ENCODE measurements around the gene KCNH1.

Gene KCNH1

DNA sequence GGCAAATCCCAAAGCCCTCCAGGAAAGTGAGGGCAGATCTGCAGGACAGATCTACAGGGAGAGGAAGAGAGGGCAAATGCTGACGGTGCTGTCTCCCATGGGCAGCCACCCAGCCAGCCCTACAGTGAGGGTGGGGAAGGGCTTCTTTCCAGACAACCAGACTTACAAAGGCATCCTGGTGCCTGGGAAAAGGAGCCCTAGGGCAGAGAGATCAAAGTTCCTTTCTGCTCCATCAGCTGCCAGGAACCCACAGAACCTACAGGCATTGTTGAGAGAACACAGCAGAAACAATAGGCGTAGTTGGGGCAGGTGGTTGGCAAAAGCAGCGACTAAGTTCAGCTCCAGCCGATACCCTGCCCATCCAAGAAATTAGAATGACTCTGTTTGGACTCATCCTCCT, 332.4 kb downstream of the KCNH1 start:
- H3K9me3 ChIP-seq (ENCODE audit: control insufficient read depth, insufficient read depth, low read length): no peaks in the 10 kb centered on the region
- H3K27ac ChIP-seq (ENCODE audit: low read depth, low read length): no peak overlapping the region
- H3K9ac ChIP-seq (ENCODE audit: low read depth, low read length): no peak overlapping the region
- H3K27me3 ChIP-seq (ENCODE audit: control insufficient read depth, insufficient read depth, low read length): no peaks in the 10 kb centered on the region
- H3K4me3 ChIP-seq (ENCODE audit: low read depth, low read length): no peak overlapping the region
- no peaks in the 10 kb centered on the region for H3K4me1 ChIP-seq (ENCODE audit: control insufficient read depth, insufficient read depth, low read length)
- no peaks in the 10 kb centered on the region for H3K36me3 ChIP-seq (ENCODE audit: control insufficient read depth, insufficient read depth, low read length)

DNA sequence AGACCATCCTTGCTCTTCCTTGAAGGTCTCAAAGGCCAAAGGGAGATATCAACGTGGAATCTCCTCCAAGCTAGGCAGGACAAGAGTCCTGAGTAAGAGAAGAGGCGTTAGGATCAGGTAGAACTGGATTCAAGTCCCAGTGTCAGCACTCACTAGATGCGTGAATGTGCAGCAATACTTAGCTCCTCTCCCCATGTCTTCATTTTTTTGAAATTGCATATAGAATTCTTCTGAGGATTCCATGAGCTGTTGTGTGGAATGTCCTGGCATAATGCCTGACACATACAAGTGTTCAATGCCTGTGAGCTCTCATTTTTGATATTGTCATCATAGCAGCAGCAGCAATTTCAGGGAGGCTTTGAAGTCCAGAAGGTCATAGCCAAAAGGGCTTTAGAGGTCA, 333.2 kb downstream of the KCNH1 start:
- H3K27ac ChIP-seq (ENCODE audit: low read depth, low read length): no peak overlapping the region
- no peaks in the 10 kb centered on the region for H3K36me3 ChIP-seq (ENCODE audit: control insufficient read depth, insufficient read depth, low read length)
- H3K4me3 ChIP-seq (ENCODE audit: low read depth, low read length): no peak overlapping the region
- no peak overlapping the region for H3K9ac ChIP-seq (ENCODE audit: low read depth, low read length)
- H3K4me1 ChIP-seq (ENCODE audit: control insufficient read depth, insufficient read depth, low read length): no peaks in the 10 kb centered on the region
- no peaks in the 10 kb centered on the region for H3K27me3 ChIP-seq (ENCODE audit: control insufficient read depth, insufficient read depth, low read length)
- no peaks in the 10 kb centered on the region for H3K9me3 ChIP-seq (ENCODE audit: control insufficient read depth, insufficient read depth, low read length)

DNA sequence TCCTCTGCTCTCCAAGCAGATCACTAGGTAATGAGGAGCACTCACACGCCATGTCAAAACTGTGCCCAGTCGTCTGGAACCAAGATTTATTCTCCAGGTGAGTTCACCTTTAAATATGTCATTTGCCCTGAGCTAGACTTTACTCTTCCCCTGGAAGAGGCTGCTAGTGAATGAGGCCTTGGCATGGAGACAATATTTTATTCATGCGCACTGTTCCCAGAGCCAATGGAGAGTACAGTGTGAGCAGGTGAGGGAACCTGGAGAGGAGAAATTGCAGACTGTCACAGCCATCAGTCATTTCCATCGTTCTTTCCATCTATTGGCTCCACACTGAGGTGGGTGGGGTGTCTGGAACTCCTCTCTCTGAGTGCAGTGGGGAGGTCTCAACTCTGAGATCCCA, 333.6 kb downstream of the KCNH1 start:
- no peaks in the 10 kb centered on the region for H3K27me3 ChIP-seq (ENCODE audit: control insufficient read depth, insufficient read depth, low read length)
- H3K9me3 ChIP-seq (ENCODE audit: control insufficient read depth, insufficient read depth, low read length): no peaks in the 10 kb centered on the region
- H3K27ac ChIP-seq (ENCODE audit: low read depth, low read length): no peak overlapping the region
- no peak overlapping the region for H3K4me3 ChIP-seq (ENCODE audit: low read depth, low read length)
- no peaks in the 10 kb centered on the region for H3K4me1 ChIP-seq (ENCODE audit: control insufficient read depth, insufficient read depth, low read length)
- no peaks in the 10 kb centered on the region for H3K36me3 ChIP-seq (ENCODE audit: control insufficient read depth, insufficient read depth, low read length)
- H3K9ac ChIP-seq (ENCODE audit: low read depth, low read length): no peak overlapping the region

DNA sequence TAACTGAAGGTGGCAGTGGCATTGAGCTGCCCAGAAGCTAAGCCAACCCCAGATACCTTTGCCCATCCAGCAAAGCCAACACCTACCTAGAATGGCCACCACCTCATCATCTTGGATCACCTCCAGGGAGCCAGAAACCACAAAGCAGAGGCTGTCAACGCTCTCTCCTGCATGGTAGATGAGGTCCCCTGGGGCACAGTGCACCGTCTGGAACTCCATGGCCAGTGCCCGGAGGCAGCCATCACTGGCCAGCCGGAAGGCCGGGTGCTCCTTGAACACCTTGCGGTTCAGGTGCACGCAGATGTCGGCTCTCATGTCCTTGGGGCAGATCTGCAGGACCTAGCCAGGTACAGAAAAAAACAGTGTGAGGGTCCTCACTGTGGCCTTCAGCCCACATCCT, 336.5 kb downstream of the KCNH1 start:
- Histone ChIP-seq H3K4me1 (ENCODE audit: control insufficient read depth, insufficient read depth, low read length) (no peaks in the 10 kb centered on the region), H3K9me3 (ENCODE audit: control insufficient read depth, insufficient read depth, low read length) (no peaks in the 10 kb centered on the region), H3K36me3 (ENCODE audit: control insufficient read depth, insufficient read depth, low read length) (no peaks in the 10 kb centered on the region), H3K4me3 (ENCODE audit: low read depth, low read length) (no peak overlapping the region), H3K27ac (ENCODE audit: low read depth, low read length) (no peak overlapping the region), H3K9ac (ENCODE audit: low read depth, low read length) (no peak overlapping the region), H3K27me3 (ENCODE audit: control insufficient read depth, insufficient read depth, low read length) (no peaks in the 10 kb centered on the region)

DNA sequence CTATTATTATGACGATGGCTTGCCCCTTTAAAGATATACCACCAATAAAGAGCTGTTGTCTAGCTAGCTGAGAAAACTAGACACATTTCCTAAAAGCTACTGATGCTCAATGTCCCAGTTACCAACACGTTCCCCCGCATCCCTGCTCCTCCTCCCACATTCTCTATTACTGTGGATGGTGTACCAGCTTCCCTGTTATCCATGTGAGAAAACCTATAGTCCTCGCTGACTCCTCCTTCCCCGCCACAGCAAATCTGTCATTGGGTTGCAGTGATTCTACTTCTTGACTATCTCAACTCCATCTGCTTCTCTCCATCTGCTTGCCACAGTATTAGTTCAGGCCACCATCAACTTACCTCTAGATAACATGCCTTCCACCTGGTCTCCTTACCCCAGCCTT, 337.5 kb downstream of the KCNH1 start:
- Histone ChIP-seq H3K9ac (ENCODE audit: low read depth, low read length) (no peak overlapping the region), H3K4me3 (ENCODE audit: low read depth, low read length) (no peak overlapping the region), H3K9me3 (ENCODE audit: control insufficient read depth, insufficient read depth, low read length) (no peaks in the 10 kb centered on the region), H3K4me1 (ENCODE audit: control insufficient read depth, insufficient read depth, low read length) (no peaks in the 10 kb centered on the region), H3K36me3 (ENCODE audit: control insufficient read depth, insufficient read depth, low read length) (no peaks in the 10 kb centered on the region), H3K27me3 (ENCODE audit: control insufficient read depth, insufficient read depth, low read length) (no peaks in the 10 kb centered on the region), H3K27ac (ENCODE audit: low read depth, low read length) (no peak overlapping the region)

- H3K27me3 ChIP-seq (ENCODE audit: control insufficient read depth, insufficient read depth, low read length): no peaks in the 10 kb centered on the region
- H3K27ac ChIP-seq (ENCODE audit: low read depth, low read length): no peak overlapping the region
- H3K4me3 ChIP-seq (ENCODE audit: low read depth, low read length): no peak overlapping the region
- no peaks in the 10 kb centered on the region for H3K9me3 ChIP-seq (ENCODE audit: control insufficient read depth, insufficient read depth, low read length)
- no peaks in the 10 kb centered on the region for H3K36me3 ChIP-seq (ENCODE audit: control insufficient read depth, insufficient read depth, low read length)
- H3K9ac ChIP-seq (ENCODE audit: low read depth, low read length): no peak overlapping the region
- H3K4me1 ChIP-seq (ENCODE audit: control insufficient read depth, insufficient read depth, low read length): no peaks in the 10 kb centered on the region
Observed at GRCh38 chr1:210794445-210794844, 339.5 kb downstream of the KCNH1 start.

- Histone ChIP-seq H3K9me3 (ENCODE audit: control insufficient read depth, insufficient read depth, low read length) (no peaks in the 10 kb centered on the region), H3K9ac (ENCODE audit: low read depth, low read length) (no peak overlapping the region), H3K36me3 (ENCODE audit: control insufficient read depth, insufficient read depth, low read length) (no peaks in the 10 kb centered on the region), H3K27ac (ENCODE audit: low read depth, low read length) (no peak overlapping the region), H3K4me3 (ENCODE audit: low read depth, low read length) (no peak overlapping the region), H3K27me3 (ENCODE audit: control insufficient read depth, insufficient read depth, low read length) (no peaks in the 10 kb centered on the region), H3K4me1 (ENCODE audit: control insufficient read depth, insufficient read depth, low read length) (no peaks in the 10 kb centered on the region)
Observed at GRCh38 chr1:210792250-210793102, 341.5 kb downstream of the KCNH1 start.

GRCh38 chr1:210790196-210790595, 343.8 kb downstream of the KCNH1 start:
- Histone ChIP-seq H3K4me3 (ENCODE audit: low read depth, low read length) (no peak overlapping the region), H3K9ac (ENCODE audit: low read depth, low read length) (no peak overlapping the region), H3K9me3 (ENCODE audit: control insufficient read depth, insufficient read depth, low read length) (no peaks in the 10 kb centered on the region), H3K4me1 (ENCODE audit: control insufficient read depth, insufficient read depth, low read length) (no peaks in the 10 kb centered on the region), H3K27me3 (ENCODE audit: control insufficient read depth, insufficient read depth, low read length) (no peaks in the 10 kb centered on the region), H3K27ac (ENCODE audit: low read depth, low read length) (no peak overlapping the region), H3K36me3 (ENCODE audit: control insufficient read depth, insufficient read depth, low read length) (no peaks in the 10 kb centered on the region)

DNA sequence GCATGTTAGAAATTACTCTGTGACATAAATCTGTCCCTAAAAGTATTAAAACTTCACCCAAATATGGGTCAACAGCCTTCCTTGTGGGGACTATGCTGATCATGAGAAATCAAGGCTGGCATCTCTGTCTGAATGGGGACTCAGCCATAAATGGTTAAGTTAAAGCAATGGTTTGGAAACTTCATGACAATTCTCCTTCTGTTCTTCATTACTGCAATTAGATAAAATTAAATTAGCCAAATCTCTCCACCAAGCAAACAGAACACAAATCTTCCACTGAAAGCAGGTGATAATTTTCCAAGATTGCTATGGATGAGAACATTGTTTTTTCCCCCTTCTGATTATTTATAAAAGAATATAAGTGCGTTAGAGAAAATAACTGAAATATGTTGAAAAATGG, 346.1 kb downstream of the KCNH1 start:
- Histone ChIP-seq H3K36me3 (ENCODE audit: control insufficient read depth, insufficient read depth, low read length) (no peaks in the 10 kb centered on the region), H3K27me3 (ENCODE audit: control insufficient read depth, insufficient read depth, low read length) (no peaks in the 10 kb centered on the region), H3K9ac (ENCODE audit: low read depth, low read length) (no peak overlapping the region), H3K4me1 (ENCODE audit: control insufficient read depth, insufficient read depth, low read length) (no peaks in the 10 kb centered on the region), H3K9me3 (ENCODE audit: control insufficient read depth, insufficient read depth, low read length) (no peaks in the 10 kb centered on the region), H3K4me3 (ENCODE audit: low read depth, low read length) (no peak overlapping the region), H3K27ac (ENCODE audit: low read depth, low read length) (no peak overlapping the region)

DNA sequence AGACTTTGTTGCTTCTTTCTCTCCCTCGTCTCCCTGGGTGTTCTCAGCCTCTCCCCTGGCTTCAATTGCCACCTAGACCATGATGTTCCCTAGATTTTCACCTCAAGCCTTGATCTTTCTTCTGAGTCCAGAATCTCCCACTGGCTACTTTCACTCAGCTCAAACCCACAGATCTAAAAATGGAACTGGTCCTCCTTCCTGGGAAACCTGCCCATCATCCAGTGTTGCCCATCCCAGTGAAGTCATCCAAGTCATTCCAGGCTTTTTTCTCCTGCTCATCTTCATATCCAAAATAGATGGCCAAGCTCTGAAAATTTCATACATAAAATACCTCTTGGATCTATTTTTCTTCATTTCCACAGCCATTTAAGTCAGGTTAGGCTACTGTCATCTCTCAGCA, 347.4 kb downstream of the KCNH1 start:
- Histone ChIP-seq H3K4me1 (ENCODE audit: control insufficient read depth, insufficient read depth, low read length) (no peaks in the 10 kb centered on the region), H3K27me3 (ENCODE audit: control insufficient read depth, insufficient read depth, low read length) (no peaks in the 10 kb centered on the region), H3K4me3 (ENCODE audit: low read depth, low read length) (no peak overlapping the region), H3K36me3 (ENCODE audit: control insufficient read depth, insufficient read depth, low read length) (no peaks in the 10 kb centered on the region), H3K27ac (ENCODE audit: low read depth, low read length) (no peak overlapping the region), H3K9me3 (ENCODE audit: control insufficient read depth, insufficient read depth, low read length) (no peaks in the 10 kb centered on the region), H3K9ac (ENCODE audit: low read depth, low read length) (no peak overlapping the region)

- H3K4me3 ChIP-seq (ENCODE audit: low read depth, low read length): no peak overlapping the region
- no peak overlapping the region for H3K9ac ChIP-seq (ENCODE audit: low read depth, low read length)
- no peaks in the 10 kb centered on the region for H3K27me3 ChIP-seq (ENCODE audit: control insufficient read depth, insufficient read depth, low read length)
- H3K27ac ChIP-seq (ENCODE audit: low read depth, low read length): no peak overlapping the region
- H3K36me3 ChIP-seq (ENCODE audit: control insufficient read depth, insufficient read depth, low read length): no peaks in the 10 kb centered on the region
- no peaks in the 10 kb centered on the region for H3K4me1 ChIP-seq (ENCODE audit: control insufficient read depth, insufficient read depth, low read length)
- no peaks in the 10 kb centered on the region for H3K9me3 ChIP-seq (ENCODE audit: control insufficient read depth, insufficient read depth, low read length)
Observed at GRCh38 chr1:210783925-210784324, 350.0 kb downstream of the KCNH1 start.
